Suprapubic skin (tissue), 4 donors: Measurements from ENCODE around the gene CYSRT1.

Experiments used
- EP300 ChIP-seq: sonication (generic); formaldehyde crosslinking; IDR thresholded peaks from one replicate; pipeline ENCODE4 v1.6.1; 2017; ENCODE audit warnings: antibody characterized with exemption
- POLR2A ChIP-seq, 2 donors: fragments of 450-650 bp; IDR thresholded peaks; one replicate each; pipeline ENCODE4 v1.6.1; 2017; ENCODE audit warnings: antibody characterized with exemption in 2 of 2, mild to moderate bottlenecking in 2 of 2, moderate library complexity in 2 of 2
- POLR2AphosphoS5 ChIP-seq, 3 donors: sonication (generic); formaldehyde crosslinking; IDR thresholded peaks; one replicate each; pipeline ENCODE4 v1.6.1; 2017; ENCODE audit warnings: antibody characterized with exemption in 3 of 3
- TF ChIP-seq, protein P1 (sequence below), 2 donors: fragments of 200-600 bp in 1 of 2; fragments of 450-650 bp in 1 of 2; sonication (generic) in 1 of 2; IDR thresholded peaks; one replicate each; pipeline ENCODE4 v1.5.1; 2016 to 2019; ENCODE audit warnings: antibody characterized with exemption in 2 of 2, mild to moderate bottlenecking in 1 of 2, moderate library complexity in 1 of 2

GRCh38 chr9:137215196-137215986 lies 9.6 kb upstream of the CYSRT1 start:
- no peak for TF ChIP-seq POLR2AphosphoS5 (IDR thresholded peaks at IDR 0.05)
- no peak for TF ChIP-seq POLR2A (IDR thresholded peaks at IDR 0.05)
- TF ChIP-seq, protein P1, sequence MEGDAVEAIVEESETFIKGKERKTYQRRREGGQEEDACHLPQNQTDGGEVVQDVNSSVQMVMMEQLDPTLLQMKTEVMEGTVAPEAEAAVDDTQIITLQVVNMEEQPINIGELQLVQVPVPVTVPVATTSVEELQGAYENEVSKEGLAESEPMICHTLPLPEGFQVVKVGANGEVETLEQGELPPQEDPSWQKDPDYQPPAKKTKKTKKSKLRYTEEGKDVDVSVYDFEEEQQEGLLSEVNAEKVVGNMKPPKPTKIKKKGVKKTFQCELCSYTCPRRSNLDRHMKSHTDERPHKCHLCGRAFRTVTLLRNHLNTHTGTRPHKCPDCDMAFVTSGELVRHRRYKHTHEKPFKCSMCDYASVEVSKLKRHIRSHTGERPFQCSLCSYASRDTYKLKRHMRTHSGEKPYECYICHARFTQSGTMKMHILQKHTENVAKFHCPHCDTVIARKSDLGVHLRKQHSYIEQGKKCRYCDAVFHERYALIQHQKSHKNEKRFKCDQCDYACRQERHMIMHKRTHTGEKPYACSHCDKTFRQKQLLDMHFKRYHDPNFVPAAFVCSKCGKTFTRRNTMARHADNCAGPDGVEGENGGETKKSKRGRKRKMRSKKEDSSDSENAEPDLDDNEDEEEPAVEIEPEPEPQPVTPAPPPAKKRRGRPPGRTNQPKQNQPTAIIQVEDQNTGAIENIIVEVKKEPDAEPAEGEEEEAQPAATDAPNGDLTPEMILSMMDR (IDR thresholded peaks at IDR 0.05), result no peak
- no peak for TF ChIP-seq EP300
